Measurements from ENCODE around the gene KRT79. TPM values are rescaled to one million over a fixed set of nuclear protein-coding genes. Genes with fewer than 3 reads are reported as not detected.

The KRT79 gene
- total RNA-seq, 1 donor from 2014 or later: not detected

DNA sequence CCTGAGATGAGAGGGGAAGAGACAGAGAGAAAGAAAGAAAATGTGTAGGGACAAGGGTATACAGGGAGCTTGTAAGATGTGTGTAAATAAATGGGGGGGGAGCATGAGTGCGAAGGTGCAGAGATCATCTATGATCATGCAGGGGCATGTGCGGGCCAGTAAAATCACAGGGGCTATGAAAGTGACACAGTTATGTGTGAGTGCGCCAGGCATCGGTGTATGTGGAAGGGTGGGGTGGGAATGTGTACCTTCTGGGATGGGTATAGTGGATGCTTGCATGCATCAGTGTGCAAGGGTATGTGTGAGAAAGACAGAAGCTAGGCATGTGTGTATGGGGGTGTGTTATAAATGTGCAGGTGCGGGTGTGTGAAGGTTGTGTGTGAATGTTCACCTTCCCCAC, 33.0 kb upstream of the KRT79 start:
- no peak overlapping the region for H3K27ac Mint-ChIP-seq (ENCODE audit: unreplicated experiment)
- peaks cover 9% of the 10 kb centered on the region for H3K27me3 Mint-ChIP-seq (ENCODE audit: unreplicated experiment)
- no peak overlapping the region for H3K4me3 Mint-ChIP-seq (ENCODE audit: unreplicated experiment)
- no peaks in the 10 kb centered on the region for H3K36me3 Mint-ChIP-seq (ENCODE audit: low read depth, unreplicated experiment)
- DNase-seq (ENCODE audit: low spot score): no peak
- H3K9me3 Mint-ChIP-seq (ENCODE audit: unreplicated experiment): no peaks in the 10 kb centered on the region
- H3K4me1 Mint-ChIP-seq (ENCODE audit: unreplicated experiment): no peaks in the 10 kb centered on the region
- TF ChIP-seq, protein P1, sequence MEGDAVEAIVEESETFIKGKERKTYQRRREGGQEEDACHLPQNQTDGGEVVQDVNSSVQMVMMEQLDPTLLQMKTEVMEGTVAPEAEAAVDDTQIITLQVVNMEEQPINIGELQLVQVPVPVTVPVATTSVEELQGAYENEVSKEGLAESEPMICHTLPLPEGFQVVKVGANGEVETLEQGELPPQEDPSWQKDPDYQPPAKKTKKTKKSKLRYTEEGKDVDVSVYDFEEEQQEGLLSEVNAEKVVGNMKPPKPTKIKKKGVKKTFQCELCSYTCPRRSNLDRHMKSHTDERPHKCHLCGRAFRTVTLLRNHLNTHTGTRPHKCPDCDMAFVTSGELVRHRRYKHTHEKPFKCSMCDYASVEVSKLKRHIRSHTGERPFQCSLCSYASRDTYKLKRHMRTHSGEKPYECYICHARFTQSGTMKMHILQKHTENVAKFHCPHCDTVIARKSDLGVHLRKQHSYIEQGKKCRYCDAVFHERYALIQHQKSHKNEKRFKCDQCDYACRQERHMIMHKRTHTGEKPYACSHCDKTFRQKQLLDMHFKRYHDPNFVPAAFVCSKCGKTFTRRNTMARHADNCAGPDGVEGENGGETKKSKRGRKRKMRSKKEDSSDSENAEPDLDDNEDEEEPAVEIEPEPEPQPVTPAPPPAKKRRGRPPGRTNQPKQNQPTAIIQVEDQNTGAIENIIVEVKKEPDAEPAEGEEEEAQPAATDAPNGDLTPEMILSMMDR (IDR thresholded peaks at IDR 0.05; ENCODE audit: unreplicated experiment): no peak

- no peaks in the 10 kb centered on the region for H3K9me3 Mint-ChIP-seq (ENCODE audit: unreplicated experiment)
- no peak overlapping the region for H3K4me3 Mint-ChIP-seq (ENCODE audit: unreplicated experiment)
- peak; percentile 91 for DNase-seq (ENCODE audit: low spot score)
- TF ChIP-seq, protein P1 (IDR thresholded peaks at IDR 0.05; ENCODE audit: unreplicated experiment): peak; percentile 89
- peaks cover 5% of the 10 kb centered on the region for H3K27me3 Mint-ChIP-seq (ENCODE audit: unreplicated experiment)
- H3K36me3 Mint-ChIP-seq (ENCODE audit: low read depth, unreplicated experiment): no peaks in the 10 kb centered on the region
- no peak overlapping the region for H3K27ac Mint-ChIP-seq (ENCODE audit: unreplicated experiment)
- H3K4me1 Mint-ChIP-seq (ENCODE audit: unreplicated experiment): no peaks in the 10 kb centered on the region
These were observed 31.2 kb upstream of the KRT79 start for GRCh38 chr12:52865090-52865944.

- no peaks in the 10 kb centered on the region for H3K36me3 Mint-ChIP-seq (ENCODE audit: low read depth, unreplicated experiment)
- H3K4me3 Mint-ChIP-seq (ENCODE audit: unreplicated experiment): no peak overlapping the region
- H3K4me1 Mint-ChIP-seq (ENCODE audit: unreplicated experiment): no peaks in the 10 kb centered on the region
- no peaks in the 10 kb centered on the region for H3K9me3 Mint-ChIP-seq (ENCODE audit: unreplicated experiment)
- no peak overlapping the region for H3K27ac Mint-ChIP-seq (ENCODE audit: unreplicated experiment)
- TF ChIP-seq, protein P1 (IDR thresholded peaks at IDR 0.05; ENCODE audit: unreplicated experiment): no peak
- H3K27me3 Mint-ChIP-seq (ENCODE audit: unreplicated experiment): no peaks in the 10 kb centered on the region
- no peak for DNase-seq (ENCODE audit: low spot score)
These were observed 27.9 kb upstream of the KRT79 start for GRCh38 chr12:52862023-52862422.

DNA sequence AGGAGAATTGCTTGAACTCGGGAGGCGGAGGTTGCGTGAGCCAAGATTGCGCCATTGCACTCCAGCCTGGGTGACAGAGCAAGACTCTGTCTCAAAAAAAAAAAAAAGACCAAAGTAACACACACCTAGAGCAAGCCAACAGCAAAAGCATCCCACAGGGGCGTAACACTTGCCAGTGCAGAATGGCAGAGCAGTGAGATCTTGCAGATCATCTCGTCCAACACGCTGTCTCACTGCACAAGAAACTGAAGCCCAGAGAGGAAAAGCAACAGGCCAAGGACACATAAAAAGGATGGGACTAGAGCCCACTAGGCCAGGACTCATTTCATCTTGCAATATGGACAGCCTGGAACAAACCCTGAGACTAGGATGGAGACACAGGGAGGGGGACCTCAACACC, 27.4 kb upstream of the KRT79 start:
- Mint-ChIP-seq H3K36me3 (ENCODE audit: low read depth, unreplicated experiment) (no peaks in the 10 kb centered on the region), H3K27ac (ENCODE audit: unreplicated experiment) (no peak overlapping the region), H3K27me3 (ENCODE audit: unreplicated experiment) (no peaks in the 10 kb centered on the region), H3K4me1 (ENCODE audit: unreplicated experiment) (no peaks in the 10 kb centered on the region), H3K9me3 (ENCODE audit: unreplicated experiment) (no peaks in the 10 kb centered on the region), H3K4me3 (ENCODE audit: unreplicated experiment) (no peak overlapping the region)
- no peak for DNase-seq (ENCODE audit: low spot score)
- TF ChIP-seq, protein P1 (IDR thresholded peaks at IDR 0.05; ENCODE audit: unreplicated experiment): no peak

- no peaks in the 10 kb centered on the region for H3K9me3 Mint-ChIP-seq (ENCODE audit: unreplicated experiment)
- no peak for DNase-seq (ENCODE audit: low spot score)
- H3K27me3 Mint-ChIP-seq (ENCODE audit: unreplicated experiment): no peaks in the 10 kb centered on the region
- no peak overlapping the region for H3K27ac Mint-ChIP-seq (ENCODE audit: unreplicated experiment)
- TF ChIP-seq, protein P1 (IDR thresholded peaks at IDR 0.05; ENCODE audit: unreplicated experiment): no peak
- H3K4me1 Mint-ChIP-seq (ENCODE audit: unreplicated experiment): no peaks in the 10 kb centered on the region
- H3K4me3 Mint-ChIP-seq (ENCODE audit: unreplicated experiment): no peak overlapping the region
- no peaks in the 10 kb centered on the region for H3K36me3 Mint-ChIP-seq (ENCODE audit: low read depth, unreplicated experiment)
These were observed 26.2 kb upstream of the KRT79 start for GRCh38 chr12:52860102-52860823.

All from endothelial cell (in vitro differentiated cells).